B cell (primary cell): ENCODE data around the gene KLC4. TPM values are rescaled to one million over a fixed set of nuclear protein-coding genes. Genes with fewer than 3 reads are reported as not detected.
A peak's percentile ranks its signal among the peaks of the same experiment; 100 is the strongest.

Experiments
- ATAC-seq: fragments of 200-7000 bp; cut with Tn5 transposase; one replicate; pipeline ENCODE4 v1.10.0; 2021; ENCODE audit warnings: low read depth, mild to moderate bottlenecking, moderate number of reproducible peaks, moderate library complexity
- CTCF ChIA-PET: fragments of 350-600 bp; sonication (Branson Sonifier 250); formaldehyde crosslinking; loops from one replicate; lab custom pipeline; 2021; ENCODE audit warnings: antibody characterized with exemption, inconsistent platforms; lab: Charles Lee
- POLR2A ChIA-PET: fragments of 350-600 bp; sonication (Branson Sonifier 250); formaldehyde crosslinking; loops from one replicate; lab custom pipeline; 2021; ENCODE audit warnings: antibody characterized with exemption; lab: Charles Lee
- DNase-seq: peaks from one replicate; pipeline ENCODE4 v3.0.0; 2013
- H2AFZ ChIP-seq: 2 replicates; pipeline ENCODE4 v1.6.1; 2012; ENCODE audit warnings: mild to moderate bottlenecking, low read depth, low read length; ENCODE audit not compliant: insufficient read depth, poor library complexity, severe bottlenecking
- H3K27ac ChIP-seq, 2 donors: 1 replicate in 1 of 2; 2 replicates in 1 of 2; pipeline ENCODE4 v1.5.1; 2012 to 2013; ENCODE audit warnings: low read length in 2 of 2, mild to moderate bottlenecking in 2 of 2, moderate library complexity in 1 of 2
- H3K27me3 ChIP-seq, 4 experiments: fragments of 200-600 bp in 1 of 4; sonication (generic) in 1 of 4; replicated peaks in 1 of 4; 1 replicate in 2 of 4; 2 replicates in 2 of 4; pipeline versions ENCODE4 v1.6.1 to v1.7.0; 2013 to 2016; ENCODE audit warnings: low read length in 3 of 4, mild to moderate bottlenecking in 2 of 4, mixed read lengths in 1 of 4, moderate library complexity in 1 of 4; ENCODE audit not compliant: insufficient read depth in 4 of 4, control insufficient read depth in 3 of 4; ENCODE audit errors: control extremely low read depth in 1 of 4
- H3K36me3 ChIP-seq, 2 experiments: replicated peaks in 1 of 2; 1 replicate in 1 of 2; 2 replicates in 1 of 2; pipeline versions ENCODE4 v1.6.1 to v1.7.1; 2013; ENCODE audit warnings: low read length in 1 of 2; ENCODE audit not compliant: insufficient read depth in 2 of 2, control insufficient read depth in 1 of 2; ENCODE audit errors: control extremely low read depth in 1 of 2, extremely low read depth in 1 of 2
- H3K4me1 ChIP-seq, 2 donors: fragments of 200-600 bp in 1 of 2; sonication (generic) in 1 of 2; 1 replicate in 1 of 2; 2 replicates in 1 of 2; pipeline versions ENCODE4 v1.5.1 to v1.6.1; 2013 to 2017; ENCODE audit warnings: low read length in 2 of 2; ENCODE audit not compliant: control insufficient read depth in 2 of 2, insufficient read depth in 2 of 2
- H3K4me2 ChIP-seq: replicated peaks from 2 replicates; pipeline ENCODE3; 2012; ENCODE audit warnings: mild to moderate bottlenecking, low read depth, low read length; ENCODE audit not compliant: poor library complexity, severe bottlenecking
- H3K4me3 ChIP-seq, 5 experiments: fragments of 200-600 bp in 1 of 5; sonication (generic) in 1 of 5; 1 replicate in 3 of 5; 2 replicates in 2 of 5; pipeline versions ENCODE4 v1.5.1 to v1.7.0; 2011 to 2016; ENCODE audit warnings: low read length in 4 of 5, mild to moderate bottlenecking in 4 of 5, low read depth in 2 of 5, control low read depth in 1 of 5, moderate library complexity in 1 of 5; ENCODE audit not compliant: insufficient read depth in 1 of 5; ENCODE audit errors: control extremely low read depth in 1 of 5, extremely low read depth in 1 of 5
- H3K79me2 ChIP-seq: fragments of 200-600 bp; sonication (generic); one replicate; pipeline ENCODE4 v1.6.0; 2016; ENCODE audit warnings: low read length; ENCODE audit not compliant: control insufficient read depth, insufficient read depth
- H3K9ac ChIP-seq: fragments of 200-600 bp; sonication (generic); 2 replicates; pipeline ENCODE4 v1.6.1; 2017; ENCODE audit warnings: mild to moderate bottlenecking, low read length, moderate library complexity
- H3K9me3 ChIP-seq, 3 donors: one replicate each; pipeline versions ENCODE4 v1.6.1 to v1.7.1; 2013; ENCODE audit warnings: low read length in 2 of 3; ENCODE audit not compliant: control insufficient read depth in 2 of 3, insufficient read depth in 1 of 3; ENCODE audit errors: control extremely low read depth in 1 of 3
- H4K20me1 ChIP-seq: 2 replicates; pipeline ENCODE4 v1.6.0; 2012; ENCODE audit warnings: mild to moderate bottlenecking, low read length; ENCODE audit not compliant: insufficient read depth, control insufficient read depth, poor library complexity, severe bottlenecking
- H3K27ac Mint-ChIP-seq: one replicate; pipeline ENCODE4 v1.8.0; 2021; ENCODE audit warnings: mixed read lengths
- H3K27me3 Mint-ChIP-seq: one replicate; pipeline ENCODE4 v1.8.0; 2021; ENCODE audit warnings: mixed read lengths
- H3K4me1 Mint-ChIP-seq: one replicate; pipeline ENCODE4 v1.8.0; 2021; ENCODE audit warnings: mixed read lengths
- H3K4me3 Mint-ChIP-seq: one replicate; pipeline ENCODE4 v1.8.0; 2021; ENCODE audit warnings: mixed read lengths
- H3K9me3 Mint-ChIP-seq: one replicate; pipeline ENCODE4 v1.8.0; 2022; ENCODE audit warnings: mixed read lengths; ENCODE audit not compliant: insufficient read depth
- CTCF ChIP-seq: fragments of 200-600 bp; IDR thresholded peaks from one replicate; pipeline ENCODE4 v1.8.0; 2022; ENCODE audit warnings: antibody characterized with exemption, mild to moderate bottlenecking
- EZH2 ChIP-seq: IDR thresholded peaks from 2 replicates; pipeline ENCODE4 v1.6.1; 2012; ENCODE audit warnings: borderline replicate concordance, low read depth, mild to moderate bottlenecking, moderate library complexity, low read length; ENCODE audit not compliant: insufficient read depth, poor library complexity, severe bottlenecking
- WGBS: methylation state at CpG from one replicate; pipeline ENCODE4 v1.1.5; 2013; ENCODE audit warnings: missing lambda C conversion rate; ENCODE audit not compliant: insufficient coverage; 5-methylcytosine and 5-hydroxymethylcytosine counted together
- intact Hi-C: fragments of 100-400 bp; cut with micrococcal nuclease; formaldehyde crosslinking; loops from one replicate; pipeline ENCODE4 v1.10.0; 2022
- polyA plus RNA-seq: library from polyadenylated mRNA; depleted of rRNA; stranded (reverse); fragments of >200 nt; gene quantifications from 2 replicates; pipeline ENCODE4 v1.2.3, GENCODE V29; 2012
- total RNA-seq, 2 donors: library from RNA; stranded (reverse); fragments of 120-200 nt in 1 of 2; gene quantifications; 1 replicate in 1 of 2; 2 replicates in 1 of 2; pipeline versions ENCODE4 v1.2.3 to v1.2.4, GENCODE V29; 2013 to 2022

Gene KLC4
- total and polyA plus RNA-seq, 2 donors (not counting 1 experiment from before 2014, with no cell fraction given): 30.6 to 52.7 TPM

- H3K79me2 ChIP-seq: no peaks in the 10 kb centered on the region
- intact Hi-C loops: no loop called here
- H3K4me2 ChIP-seq: no peak overlapping the region
- H3K36me3 ChIP-seq: no peaks in the 10 kb centered on the region
- POLR2A ChIA-PET: interaction anchor here (0.7 kb wide), 1 partner anchor 50 kb away, joined by 11 read pairs; no protein-coding TSS in a partner anchor
- H3K9me3 Mint-ChIP-seq: no peaks in the 10 kb centered on the region
- no peak for DNase-seq
- no peak overlapping the region for H3K4me3 ChIP-seq
- WGBS: 79% methylated on average over 7 of the region's 9 CpGs
- TF ChIP-seq EZH2 (no peak), CTCF (no peak)
- H3K9ac ChIP-seq: no peak overlapping the region
- no peak overlapping the region for H3K27ac Mint-ChIP-seq
- peak overlapping the region; percentile 27 for H3K4me3 Mint-ChIP-seq
- no peaks in the 10 kb centered on the region for H3K27me3 ChIP-seq
- H4K20me1 ChIP-seq: no peaks in the 10 kb centered on the region
- H3K27me3 Mint-ChIP-seq: no peaks in the 10 kb centered on the region
- peak overlapping the region; percentile 58 for H2AFZ ChIP-seq
- no peak for ATAC-seq
- H3K9me3 ChIP-seq: no peaks in the 10 kb centered on the region
- H3K27ac ChIP-seq: no peak overlapping the region
- peaks cover 5% of the 10 kb centered on the region for H3K4me1 Mint-ChIP-seq
- CTCF ChIA-PET: no interaction called here
- no peaks in the 10 kb centered on the region for H3K4me1 ChIP-seq
Observed at GRCh38 chr6:43093436-43094289, 34.2 kb downstream of the KLC4 start.

GRCh38 chr6:43095939-43096338 lies 36.5 kb downstream of the KLC4 start:
- no peaks in the 10 kb centered on the region for H3K9me3 Mint-ChIP-seq
- no peak for TF ChIP-seq CTCF
- CTCF ChIA-PET: no interaction called here
- ATAC-seq (no peak), DNase-seq (no peak)
- Histone ChIP-seq H2AFZ (peak overlapping the region; percentile 41), H3K36me3 (no peaks in the 10 kb centered on the region), H3K9me3 (no peaks in the 10 kb centered on the region), H3K27me3 (no peaks in the 10 kb centered on the region), H3K79me2 (no peaks in the 10 kb centered on the region), H3K4me3 (no peak overlapping the region), H3K9ac (no peak overlapping the region), H3K4me1 (no peaks in the 10 kb centered on the region), H3K4me2 (no peak overlapping the region), H4K20me1 (no peaks in the 10 kb centered on the region), H3K27ac (no peak overlapping the region)
- no peak overlapping the region for H3K27ac Mint-ChIP-seq
- H3K27me3 Mint-ChIP-seq: no peaks in the 10 kb centered on the region
- POLR2A ChIA-PET: no interaction called here
- H3K4me1 Mint-ChIP-seq: peaks cover 5% of the 10 kb centered on the region
- intact Hi-C loops: no loop called here
- 50% methylated on average over 7 of the region's 7 CpGs for WGBS
- H3K4me3 Mint-ChIP-seq: no peak overlapping the region
